ENCODE data around the gene NDUFS4. TPM values are rescaled to one million over a fixed set of nuclear protein-coding genes. Genes with fewer than 3 reads are reported as not detected.
"Not testable (repeated sequence)": the region's sequence is repeated elsewhere in the genome, so short reads cannot be mapped to it uniquely, and the experiment has no call there.

Gene NDUFS4
- total RNA-seq, 1 donor from 2014 or later, result 62.9 TPM

DNA sequence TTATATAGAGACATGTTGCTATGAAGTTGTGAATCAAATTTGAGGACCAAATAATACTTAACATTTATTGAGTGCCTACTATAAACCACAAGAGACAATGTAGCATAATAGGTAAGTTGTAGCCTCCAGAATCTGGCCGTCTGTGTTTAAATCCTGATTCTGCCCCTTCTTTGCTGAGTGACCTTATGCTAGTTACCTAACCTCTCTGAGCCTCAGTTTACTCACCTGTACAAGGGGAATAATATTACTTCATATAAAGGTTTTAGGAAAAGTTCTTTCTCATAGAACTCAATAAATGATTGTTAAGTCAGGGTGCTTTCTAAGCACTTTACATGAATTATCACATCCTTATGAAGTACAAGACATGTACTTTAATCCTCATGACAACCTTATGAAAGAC, 120.6 kb downstream of the NDUFS4 start:
- H3K4me1 ChIP-seq, result no peaks in the 10 kb centered on the region
- DNase-seq (ENCODE audit: extremely low spot score in 2 of 2), result no peak
- H3K36me3 ChIP-seq, result peaks cover 0 to 10% of the 10 kb centered on the region in 2 donors
- no peak overlapping the region for H3K4me3 ChIP-seq
- intact Hi-C loops (cut with DNase I), result no loop called here
- H3K27ac ChIP-seq, result no peak overlapping the region
- no peaks in the 10 kb centered on the region for H3K9me3 ChIP-seq
- no peak for TF ChIP-seq POLR2A (IDR thresholded peaks at IDR 0.05)
- TF ChIP-seq, protein P1, sequence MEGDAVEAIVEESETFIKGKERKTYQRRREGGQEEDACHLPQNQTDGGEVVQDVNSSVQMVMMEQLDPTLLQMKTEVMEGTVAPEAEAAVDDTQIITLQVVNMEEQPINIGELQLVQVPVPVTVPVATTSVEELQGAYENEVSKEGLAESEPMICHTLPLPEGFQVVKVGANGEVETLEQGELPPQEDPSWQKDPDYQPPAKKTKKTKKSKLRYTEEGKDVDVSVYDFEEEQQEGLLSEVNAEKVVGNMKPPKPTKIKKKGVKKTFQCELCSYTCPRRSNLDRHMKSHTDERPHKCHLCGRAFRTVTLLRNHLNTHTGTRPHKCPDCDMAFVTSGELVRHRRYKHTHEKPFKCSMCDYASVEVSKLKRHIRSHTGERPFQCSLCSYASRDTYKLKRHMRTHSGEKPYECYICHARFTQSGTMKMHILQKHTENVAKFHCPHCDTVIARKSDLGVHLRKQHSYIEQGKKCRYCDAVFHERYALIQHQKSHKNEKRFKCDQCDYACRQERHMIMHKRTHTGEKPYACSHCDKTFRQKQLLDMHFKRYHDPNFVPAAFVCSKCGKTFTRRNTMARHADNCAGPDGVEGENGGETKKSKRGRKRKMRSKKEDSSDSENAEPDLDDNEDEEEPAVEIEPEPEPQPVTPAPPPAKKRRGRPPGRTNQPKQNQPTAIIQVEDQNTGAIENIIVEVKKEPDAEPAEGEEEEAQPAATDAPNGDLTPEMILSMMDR (IDR thresholded peaks at IDR 0.05), result no peak
- TF ChIP-seq POLR2AphosphoS5 (IDR thresholded peaks at IDR 0.05; ENCODE audit: insufficient read depth in 1 of 2, low read depth in 1 of 2), result no peak
- H3K27me3 ChIP-seq, result no peaks in the 10 kb centered on the region

- no peaks in the 10 kb centered on the region for H3K27me3 ChIP-seq
- H3K9me3 ChIP-seq, result peaks cover 12% of the 10 kb centered on the region
- no peak overlapping the region for H3K27ac ChIP-seq
- no peak for DNase-seq (ENCODE audit: extremely low spot score in 2 of 2)
- intact Hi-C loops (cut with DNase I), result no loop called here
- H3K4me3 ChIP-seq, result no peak overlapping the region
- TF ChIP-seq POLR2A (IDR thresholded peaks at IDR 0.05) (no peak), POLR2AphosphoS5 (IDR thresholded peaks at IDR 0.05; ENCODE audit: insufficient read depth in 1 of 2, low read depth in 1 of 2) (no peak)
- TF ChIP-seq, protein P1 (IDR thresholded peaks at IDR 0.05), result no peak
- H3K36me3 ChIP-seq, result no peaks in the 10 kb centered on the region
- no peaks in the 10 kb centered on the region for H3K4me1 ChIP-seq
Observed at GRCh38 chr5:53691014-53691413, 130.6 kb downstream of the NDUFS4 start.

GRCh38 chr5:53694520-53695022, 134.1 kb downstream of the NDUFS4 start:
- intact Hi-C loops (cut with DNase I), result loop anchor here (5.0 kb wide), 1 partner anchor 1337 kb away; no protein-coding TSS in a partner anchor
- DNase-seq (ENCODE audit: extremely low spot score in 2 of 2), result no peak
- peaks cover 16% of the 10 kb centered on the region for H3K9me3 ChIP-seq
- no peaks in the 10 kb centered on the region for H3K4me1 ChIP-seq
- H3K27ac ChIP-seq, result no peak overlapping the region
- TF ChIP-seq, protein P1 (IDR thresholded peaks at IDR 0.05), result no peak
- TF ChIP-seq POLR2AphosphoS5 (IDR thresholded peaks at IDR 0.05; ENCODE audit: insufficient read depth in 1 of 2, low read depth in 1 of 2) (no peak), POLR2A (IDR thresholded peaks at IDR 0.05) (no peak)
- H3K4me3 ChIP-seq, result no peak overlapping the region
- H3K27me3 ChIP-seq, result no peaks in the 10 kb centered on the region
- no peaks in the 10 kb centered on the region for H3K36me3 ChIP-seq

DNA sequence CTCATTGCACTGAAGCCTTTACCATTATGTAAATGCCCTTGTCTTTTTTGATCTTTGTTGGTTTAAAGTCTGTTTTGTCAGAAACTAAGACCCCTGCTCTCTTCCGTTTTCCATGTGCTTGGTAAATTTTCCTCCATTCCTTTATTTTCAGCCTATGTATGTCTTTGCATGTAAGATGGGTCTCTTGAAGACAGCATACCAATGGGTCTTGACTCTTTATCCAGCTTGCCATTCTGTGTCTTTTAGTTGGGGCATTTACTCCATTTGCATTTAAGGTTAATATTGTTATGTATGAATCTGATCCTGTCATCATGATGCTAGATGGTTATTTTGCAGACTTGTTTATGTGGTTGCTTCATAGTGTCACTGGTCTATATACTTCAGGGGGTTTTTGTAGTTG, 150.0 kb downstream of the NDUFS4 start:
- DNase-seq (ENCODE audit: extremely low spot score in 2 of 2); H3K4me3 ChIP-seq; H3K27ac ChIP-seq; H3K27me3 ChIP-seq; H3K9me3 ChIP-seq; H3K4me1 ChIP-seq; intact Hi-C loops (cut with DNase I); H3K36me3 ChIP-seq: not testable (repeated sequence)

- H3K4me1 ChIP-seq, result no peaks in the 10 kb centered on the region
- intact Hi-C loops (cut with DNase I), result no loop called here
- no peak overlapping the region for H3K4me3 ChIP-seq
- H3K9me3 ChIP-seq, result peaks cover 3% of the 10 kb centered on the region
- DNase-seq (ENCODE audit: extremely low spot score in 2 of 2), result no peak
- TF ChIP-seq, protein P1 (IDR thresholded peaks at IDR 0.05), result no peak
- TF ChIP-seq POLR2AphosphoS5 (IDR thresholded peaks at IDR 0.05; ENCODE audit: insufficient read depth in 1 of 2, low read depth in 1 of 2) (no peak), POLR2A (IDR thresholded peaks at IDR 0.05) (no peak)
- no peaks in the 10 kb centered on the region for H3K27me3 ChIP-seq
- H3K36me3 ChIP-seq, result no peaks in the 10 kb centered on the region
- H3K27ac ChIP-seq, result no peak overlapping the region
Observed at GRCh38 chr5:53712327-53712726, 151.9 kb downstream of the NDUFS4 start.

Data from vagina (tissue), 2 donors.